Liver (tissue), 9 donors: ENCODE measurements around the gene SPECC1. TPM values are rescaled to one million over a fixed set of nuclear protein-coding genes. Genes with fewer than 3 reads are reported as not detected.
"Not testable (repeated sequence)": the region's sequence is repeated elsewhere in the genome, so short reads cannot be mapped to it uniquely, and the experiment has no call there.

ENCODE experiments used
- DNase-seq: peaks from one replicate; pipeline ENCODE4 v3.0.0-alpha.2; 2017; ENCODE audit warnings: low spot score
- H3K27ac ChIP-seq, 2 donors: one replicate each; pipeline ENCODE4 v1.7.0; 2013; ENCODE audit warnings: inconsistent platforms in 2 of 2, low read length in 2 of 2, control low read depth in 1 of 2, low read depth in 1 of 2, mild to moderate bottlenecking in 1 of 2
- H3K27me3 ChIP-seq, 4 donors: one replicate each; pipeline versions ENCODE4 v1.6.1 to v1.7.0; 2013; ENCODE audit warnings: low read length in 3 of 4, inconsistent platforms in 1 of 4, mild to moderate bottlenecking in 1 of 4, moderate library complexity in 1 of 4; ENCODE audit not compliant: control insufficient read depth in 4 of 4, insufficient read depth in 4 of 4
- H3K36me3 ChIP-seq, 4 donors: one replicate each; pipeline versions ENCODE4 v1.6.1 to v1.7.0; 2013; ENCODE audit warnings: low read length in 3 of 4, mild to moderate bottlenecking in 3 of 4, low read depth in 1 of 4, moderate library complexity in 1 of 4; ENCODE audit not compliant: control insufficient read depth in 4 of 4, insufficient read depth in 3 of 4
- H3K4me1 ChIP-seq, 4 donors: one replicate each; pipeline versions ENCODE4 v1.6.1 to v1.7.0; 2013; ENCODE audit warnings: low read length in 3 of 4, mild to moderate bottlenecking in 3 of 4, moderate library complexity in 1 of 4; ENCODE audit not compliant: control insufficient read depth in 4 of 4, insufficient read depth in 4 of 4
- H3K4me3 ChIP-seq, 3 donors: one replicate each; pipeline versions ENCODE4 v1.6.1 to v1.7.0; 2013; ENCODE audit warnings: low read length in 3 of 3, control low read depth in 1 of 3, low read depth in 1 of 3, mild to moderate bottlenecking in 1 of 3
- H3K9ac ChIP-seq, 2 donors: one replicate each; pipeline ENCODE4 v1.7.0; 2013; ENCODE audit warnings: low read length in 2 of 2, mild to moderate bottlenecking in 2 of 2, moderate library complexity in 2 of 2, control low read depth in 1 of 2, low read depth in 1 of 2
- H3K9me3 ChIP-seq, 4 donors: one replicate each; pipeline versions ENCODE4 v1.6.1 to v1.7.0; 2013; ENCODE audit warnings: low read length in 3 of 4; ENCODE audit not compliant: control insufficient read depth in 4 of 4
- ATF3 ChIP-seq: IDR thresholded peaks from 2 replicates; pipeline ENCODE4 v1.6.1; 2016; ENCODE audit warnings: antibody characterized with exemption
- GABPA ChIP-seq, 2 donors: IDR thresholded peaks in 1 of 2; conservative IDR thresholded peaks in 1 of 2; 2 replicates each; pipeline ENCODE4 v1.6.1; 2016; ENCODE audit warnings: antibody characterized with exemption in 2 of 2, mild to moderate bottlenecking in 1 of 2, moderate library complexity in 1 of 2
- HNF4A ChIP-seq, 2 donors: conservative IDR thresholded peaks; 2 replicates each; pipeline ENCODE4 v1.6.1; 2016; ENCODE audit warnings: antibody characterized with exemption in 2 of 2, mild to moderate bottlenecking in 2 of 2
- NR2F2 ChIP-seq: IDR thresholded peaks from 2 replicates; pipeline ENCODE4 v1.6.1; 2016; ENCODE audit warnings: antibody characterized with exemption
- RAD21 ChIP-seq, 2 donors: IDR thresholded peaks; 2 replicates each; pipeline ENCODE4 v1.6.1; 2016; ENCODE audit warnings: antibody characterized with exemption in 2 of 2, mild to moderate bottlenecking in 2 of 2
- REST ChIP-seq: IDR thresholded peaks from 2 replicates; pipeline ENCODE4 v1.6.1; 2016; ENCODE audit warnings: antibody characterized with exemption, mild to moderate bottlenecking
- RXRA ChIP-seq, 2 donors: IDR thresholded peaks; 2 replicates each; pipeline ENCODE4 v1.6.1; 2017 to 2018; ENCODE audit warnings: antibody characterized with exemption in 2 of 2, mild to moderate bottlenecking in 1 of 2
- TAF1 ChIP-seq: conservative IDR thresholded peaks from 2 replicates; pipeline ENCODE4 v1.6.1; 2016; ENCODE audit warnings: antibody characterized with exemption, mild to moderate bottlenecking
- YY1 ChIP-seq: IDR thresholded peaks from 2 replicates; pipeline ENCODE4 v1.6.1; 2016; ENCODE audit warnings: antibody characterized with exemption, mild to moderate bottlenecking
- WGBS: extraction: QIAGEN DNeasy Blood & Tissue Kit; methylation state at CpG from one replicate; pipeline ENCODE4 v1.1.7; 2013; 5-methylcytosine and 5-hydroxymethylcytosine counted together
- polyA plus RNA-seq, 2 donors: library from polyadenylated mRNA; stranded (reverse) in 1 of 2; unstranded in 1 of 2; fragments of 200-250 nt in 1 of 2; fragments of >200 nt in 1 of 2; fragmentation: Nextera tagmentation in 1 of 2; extraction: Ambion mirVana in 1 of 2; gene quantifications; one replicate each; pipeline versions ENCODE4 v1.2.1 to v1.2.3, GENCODE V29; 2013 to 2015
- total RNA-seq, 2 donors: library from RNA; depleted of rRNA; stranded (reverse); fragments of >200 nt; gene quantifications; one replicate each; pipeline ENCODE4 v1.2.3, GENCODE V29; 2014
- donor health status: healthy.
- donor health status: healthy.
- donor health status: healthy.
- donor health status: healthy.
- donor health status: healthy.

Gene SPECC1
- total and polyA plus RNA-seq, 4 donors, result 0.36 to 70.3 (median 1.8) TPM

- TF ChIP-seq REST (no peak), ATF3 (no peak), HNF4A (conservative IDR thresholded peaks at IDR 0.05) (no peak), RAD21 (IDR thresholded peaks at IDR 0.05) (no peak)
Observed at GRCh38 chr17:20074001-20074400, 64.8 kb downstream of the SPECC1 start (continued).

- 54% methylated on average over 3 of the region's 3 CpGs for WGBS
- no peak overlapping the region for H3K4me3 ChIP-seq
- no peak for DNase-seq
Observed at GRCh38 chr17:20074489-20074888, 65.3 kb downstream of the SPECC1 start.

GRCh38 chr17:20076137-20076536, 67.0 kb downstream of the SPECC1 start:
- DNase-seq, H3K27ac ChIP-seq, H3K9me3 ChIP-seq, H3K9ac ChIP-seq, H3K4me1 ChIP-seq, H3K36me3 ChIP-seq, H3K27me3 ChIP-seq, H3K4me3 ChIP-seq: not testable (repeated sequence)
- WGBS, result 90% methylated on average over 3 of the region's 3 CpGs

More at GRCh38 chr17:20074489-20074888, 65.3 kb downstream of the SPECC1 start:
- H3K36me3 ChIP-seq, result no peaks in the 10 kb centered on the region
- H3K27ac ChIP-seq, result no peak overlapping the region
- no peaks in the 10 kb centered on the region for H3K4me1 ChIP-seq
- H3K9me3 ChIP-seq, result no peaks in the 10 kb centered on the region
- H3K9ac ChIP-seq, result no peak overlapping the region
- TF ChIP-seq NR2F2 (no peak), RAD21 (IDR thresholded peaks at IDR 0.05) (no peak), TAF1 (no peak), GABPA (IDR thresholded peaks at IDR 0.05 in 1 of 2, conservative IDR thresholded peaks at IDR 0.05 in 1 of 2) (no peak), RXRA (IDR thresholded peaks at IDR 0.05) (no peak)
- H3K27me3 ChIP-seq, result no peaks in the 10 kb centered on the region

GRCh38 chr17:20077978-20078685, 69.0 kb downstream of the SPECC1 start:
- DNase-seq, result no peak
- no peak for TF ChIP-seq YY1
- H3K4me1 ChIP-seq, result no peaks in the 10 kb centered on the region
- H3K27me3 ChIP-seq, result no peaks in the 10 kb centered on the region
- no peaks in the 10 kb centered on the region for H3K36me3 ChIP-seq
- no peak overlapping the region for H3K27ac ChIP-seq
- no peaks in the 10 kb centered on the region for H3K9me3 ChIP-seq
- 79% methylated on average over 3 of the region's 3 CpGs for WGBS
- no peak overlapping the region for H3K4me3 ChIP-seq
- no peak overlapping the region for H3K9ac ChIP-seq
